Measurements from ENCODE around the gene INTS11.
A peak's percentile ranks its signal among the peaks of the same experiment; 100 is the strongest.

INTS11 gene

GRCh38 chr1:1305300-1306069, 19.0 kb downstream of the INTS11 start:
- peak overlapping the region; percentile 41 for H3K4me3 ChIP-seq (ENCODE audit: low read depth, low read length)

GRCh38 chr1:1304331-1305299, 19.8 kb downstream of the INTS11 start:
- H3K4me3 ChIP-seq (ENCODE audit: low read depth, low read length): peak overlapping the region; percentile 41
- TF ChIP-seq, protein P1, sequence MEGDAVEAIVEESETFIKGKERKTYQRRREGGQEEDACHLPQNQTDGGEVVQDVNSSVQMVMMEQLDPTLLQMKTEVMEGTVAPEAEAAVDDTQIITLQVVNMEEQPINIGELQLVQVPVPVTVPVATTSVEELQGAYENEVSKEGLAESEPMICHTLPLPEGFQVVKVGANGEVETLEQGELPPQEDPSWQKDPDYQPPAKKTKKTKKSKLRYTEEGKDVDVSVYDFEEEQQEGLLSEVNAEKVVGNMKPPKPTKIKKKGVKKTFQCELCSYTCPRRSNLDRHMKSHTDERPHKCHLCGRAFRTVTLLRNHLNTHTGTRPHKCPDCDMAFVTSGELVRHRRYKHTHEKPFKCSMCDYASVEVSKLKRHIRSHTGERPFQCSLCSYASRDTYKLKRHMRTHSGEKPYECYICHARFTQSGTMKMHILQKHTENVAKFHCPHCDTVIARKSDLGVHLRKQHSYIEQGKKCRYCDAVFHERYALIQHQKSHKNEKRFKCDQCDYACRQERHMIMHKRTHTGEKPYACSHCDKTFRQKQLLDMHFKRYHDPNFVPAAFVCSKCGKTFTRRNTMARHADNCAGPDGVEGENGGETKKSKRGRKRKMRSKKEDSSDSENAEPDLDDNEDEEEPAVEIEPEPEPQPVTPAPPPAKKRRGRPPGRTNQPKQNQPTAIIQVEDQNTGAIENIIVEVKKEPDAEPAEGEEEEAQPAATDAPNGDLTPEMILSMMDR (IDR thresholded peaks at IDR 0.05; ENCODE audit: borderline replicate concordance, insufficient read depth, low read depth, low read length): no peak

More at GRCh38 chr1:1305300-1306069, 19.0 kb downstream of the INTS11 start:
- TF ChIP-seq, protein P1 (IDR thresholded peaks at IDR 0.05; ENCODE audit: borderline replicate concordance, insufficient read depth, low read depth, low read length): peak; percentile 39

DNA sequence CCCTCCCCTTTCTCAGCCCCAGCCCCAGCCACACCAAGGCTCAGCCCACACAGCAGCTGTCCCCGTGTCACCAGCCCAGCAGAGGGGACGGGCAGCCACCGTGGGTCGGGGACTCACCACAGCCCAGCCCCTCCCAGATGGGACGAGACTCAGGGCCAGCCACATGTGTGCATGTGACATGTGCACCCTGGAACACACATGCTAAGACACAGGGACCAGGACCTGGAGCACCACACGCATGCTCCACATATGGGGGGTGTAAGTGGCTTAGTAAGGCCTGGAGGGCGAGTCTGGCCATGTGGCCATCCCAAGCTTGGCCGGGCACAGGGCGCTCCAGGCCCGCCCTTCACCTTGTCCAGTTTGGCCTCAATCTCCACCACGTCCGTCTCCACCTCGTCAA, 20.7 kb downstream of the INTS11 start:
- H3K4me3 ChIP-seq (ENCODE audit: low read depth, low read length): no peak overlapping the region
- TF ChIP-seq, protein P1 (IDR thresholded peaks at IDR 0.05; ENCODE audit: borderline replicate concordance, insufficient read depth, low read depth, low read length): no peak

DNA sequence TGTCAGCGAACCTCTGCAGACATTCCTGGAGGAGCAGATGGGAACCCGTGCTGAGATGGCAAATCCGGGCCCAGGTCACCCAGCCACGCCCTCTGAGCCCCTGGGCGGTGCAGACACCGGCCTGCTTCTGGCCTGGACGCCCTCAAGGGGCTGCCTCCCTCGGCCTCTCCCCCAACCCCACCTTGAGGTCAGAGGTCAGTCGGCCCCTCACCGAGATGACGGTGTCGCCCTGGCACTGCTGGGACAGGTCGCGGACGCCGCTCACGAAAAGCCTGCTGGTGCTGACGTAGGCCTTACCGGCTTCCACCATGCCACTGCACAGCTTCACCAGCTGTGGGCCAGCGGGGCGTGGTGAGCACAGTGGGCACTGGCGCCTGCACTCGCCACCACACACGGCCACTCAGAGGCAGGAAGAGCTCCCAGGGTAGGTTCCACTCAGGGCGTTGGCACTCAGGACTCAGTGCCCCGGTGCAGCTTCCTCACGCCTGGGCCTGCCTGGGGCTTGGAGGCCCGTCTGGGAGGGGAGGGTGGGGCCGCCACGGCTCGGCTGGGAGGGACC, 21.4 kb downstream of the INTS11 start:
- no peak overlapping the region for H3K4me3 ChIP-seq (ENCODE audit: low read depth, low read length)
- TF ChIP-seq, protein P1 (IDR thresholded peaks at IDR 0.05; ENCODE audit: borderline replicate concordance, insufficient read depth, low read depth, low read length): no peak

- TF ChIP-seq, protein P1 (IDR thresholded peaks at IDR 0.05; ENCODE audit: borderline replicate concordance, insufficient read depth, low read depth, low read length): peak; percentile 63
- H3K4me3 ChIP-seq (ENCODE audit: low read depth, low read length): no peak overlapping the region
Measured at GRCh38 chr1:1302006-1302430, 22.4 kb downstream of the INTS11 start.

DNA sequence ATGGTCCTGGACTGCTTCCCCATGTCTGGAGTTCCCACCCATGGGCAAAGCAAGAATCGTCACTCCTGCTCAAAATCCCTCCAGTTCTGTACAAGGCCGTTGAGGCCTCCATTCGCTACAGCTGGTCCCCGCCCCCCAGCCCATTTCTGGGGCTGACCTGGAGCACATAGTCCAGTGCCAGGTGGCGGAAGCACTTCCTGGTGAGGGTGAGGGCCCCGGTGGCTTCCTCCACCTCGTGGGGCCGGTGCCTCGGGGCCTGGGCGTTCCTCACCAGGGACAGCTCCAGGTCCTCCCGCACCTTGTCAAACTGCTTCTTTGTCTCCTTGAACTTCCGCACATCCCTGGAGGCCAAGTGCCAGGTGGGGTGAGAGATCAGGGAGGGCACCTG, 24.1 kb downstream of the INTS11 start:
- TF ChIP-seq, protein P1 (IDR thresholded peaks at IDR 0.05; ENCODE audit: borderline replicate concordance, insufficient read depth, low read depth, low read length): no peak
- H3K4me3 ChIP-seq (ENCODE audit: low read depth, low read length): no peak overlapping the region

Data from GM12875 (cell line).